Measurements from ENCODE around the gene ZFP1.

DNA sequence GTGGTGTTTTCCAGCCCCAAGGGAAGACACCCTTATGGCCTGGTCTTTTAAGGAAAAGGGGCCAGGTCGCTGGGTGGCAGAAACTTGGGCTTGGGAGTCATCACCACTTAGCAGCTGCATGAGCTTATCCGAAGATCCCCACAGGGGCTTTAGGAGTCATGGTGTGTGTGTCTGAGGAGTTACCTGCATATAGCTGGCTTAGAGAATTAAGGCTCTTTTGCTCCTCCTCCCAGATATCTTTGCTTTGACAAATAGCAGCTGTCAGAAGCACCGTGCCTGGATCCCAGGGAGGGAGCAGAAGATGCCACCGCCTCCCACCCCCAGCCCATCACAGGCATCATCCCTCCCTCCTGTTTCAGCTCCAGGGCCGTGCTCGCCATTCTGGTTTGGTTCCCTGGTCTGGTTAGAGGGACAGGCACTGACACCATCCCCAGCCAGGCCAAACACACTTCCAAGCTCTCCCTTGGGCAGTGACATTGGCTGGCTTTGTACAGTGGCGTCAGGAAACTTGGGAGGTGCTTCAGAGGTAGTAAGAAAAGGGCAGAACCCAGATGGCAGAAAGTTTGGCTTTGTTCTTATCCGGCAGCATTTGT is 49.2 kb upstream of the ZFP1 start:
- TF ChIP-seq POLR2AphosphoS5 (IDR thresholded peaks at IDR 0.05; ENCODE audit: insufficient read depth in 1 of 2, low read depth in 1 of 2) (no peak), POLR2A (IDR thresholded peaks at IDR 0.05) (no peak)
- TF ChIP-seq, protein P1, sequence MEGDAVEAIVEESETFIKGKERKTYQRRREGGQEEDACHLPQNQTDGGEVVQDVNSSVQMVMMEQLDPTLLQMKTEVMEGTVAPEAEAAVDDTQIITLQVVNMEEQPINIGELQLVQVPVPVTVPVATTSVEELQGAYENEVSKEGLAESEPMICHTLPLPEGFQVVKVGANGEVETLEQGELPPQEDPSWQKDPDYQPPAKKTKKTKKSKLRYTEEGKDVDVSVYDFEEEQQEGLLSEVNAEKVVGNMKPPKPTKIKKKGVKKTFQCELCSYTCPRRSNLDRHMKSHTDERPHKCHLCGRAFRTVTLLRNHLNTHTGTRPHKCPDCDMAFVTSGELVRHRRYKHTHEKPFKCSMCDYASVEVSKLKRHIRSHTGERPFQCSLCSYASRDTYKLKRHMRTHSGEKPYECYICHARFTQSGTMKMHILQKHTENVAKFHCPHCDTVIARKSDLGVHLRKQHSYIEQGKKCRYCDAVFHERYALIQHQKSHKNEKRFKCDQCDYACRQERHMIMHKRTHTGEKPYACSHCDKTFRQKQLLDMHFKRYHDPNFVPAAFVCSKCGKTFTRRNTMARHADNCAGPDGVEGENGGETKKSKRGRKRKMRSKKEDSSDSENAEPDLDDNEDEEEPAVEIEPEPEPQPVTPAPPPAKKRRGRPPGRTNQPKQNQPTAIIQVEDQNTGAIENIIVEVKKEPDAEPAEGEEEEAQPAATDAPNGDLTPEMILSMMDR (IDR thresholded peaks at IDR 0.05), result no peak

Data from vagina (tissue), 2 donors.